Measurements from ENCODE around the gene NELL1. TPM values are rescaled to one million over a fixed set of nuclear protein-coding genes. Genes with fewer than 3 reads are reported as not detected.

NELL1 gene
- total RNA-seq, 1 donor from 2014 or later: not detected

DNA sequence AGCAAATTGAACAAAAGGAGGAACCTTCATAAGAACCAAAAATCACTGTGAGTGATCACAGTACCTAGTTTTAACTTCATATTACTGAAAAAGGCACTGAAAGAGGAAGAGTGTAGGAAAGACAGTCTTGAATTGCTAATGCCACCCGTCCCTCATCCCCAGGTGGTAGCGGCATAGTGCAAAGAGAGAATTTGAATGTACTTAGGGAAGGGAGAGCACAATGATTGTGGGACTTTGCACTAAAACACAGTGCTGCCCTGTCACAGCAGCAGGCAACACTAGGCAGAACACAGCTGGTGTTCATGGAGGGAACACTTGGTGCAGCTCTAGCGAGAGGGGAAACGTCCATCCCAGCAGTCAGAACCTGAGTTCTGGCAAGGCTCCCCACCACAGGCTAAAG is 807.2 kb downstream of the NELL1 start:
- TF ChIP-seq CTCF (IDR thresholded peaks at IDR 0.05) (no peak), EZH2 (IDR thresholded peaks at IDR 0.05) (no peak), EZH2phosphoT487 (IDR thresholded peaks at IDR 0.05) (no peak)
- H3K9me3 Mint-ChIP-seq: no peaks in the 10 kb centered on the region
- no peak overlapping the region for H3K4me3 Mint-ChIP-seq
- no peaks in the 10 kb centered on the region for H3K27me3 ChIP-seq
- H3K27ac Mint-ChIP-seq: no peak overlapping the region
- no peak overlapping the region for H3K4me3 ChIP-seq
- H3K27me3 Mint-ChIP-seq (ENCODE audit: insufficient read depth, low read depth): peaks cover 2% of the 10 kb centered on the region
- H3F3A ChIP-seq (ENCODE audit: low read depth): no peaks in the 10 kb centered on the region
- no peaks in the 10 kb centered on the region for H3K36me3 Mint-ChIP-seq
- peaks cover 14% of the 10 kb centered on the region for H3K4me1 Mint-ChIP-seq
- H2AFZ ChIP-seq (replicated peaks): no peak overlapping the region
- H4K20me1 ChIP-seq (ENCODE audit: low read depth): no peaks in the 10 kb centered on the region
- H3K4me1 ChIP-seq: no peaks in the 10 kb centered on the region
- DNase-seq (ENCODE audit: low spot score): no peak
- no peaks in the 10 kb centered on the region for H3K79me2 ChIP-seq (ENCODE audit: low read depth)
- no peaks in the 10 kb centered on the region for H3K9me3 ChIP-seq (ENCODE audit: low read depth)
- H3K27ac ChIP-seq: no peak overlapping the region
- no peaks in the 10 kb centered on the region for H3K36me3 ChIP-seq
- no peak overlapping the region for H3K9ac ChIP-seq
- H3K4me2 ChIP-seq: no peak overlapping the region

DNA sequence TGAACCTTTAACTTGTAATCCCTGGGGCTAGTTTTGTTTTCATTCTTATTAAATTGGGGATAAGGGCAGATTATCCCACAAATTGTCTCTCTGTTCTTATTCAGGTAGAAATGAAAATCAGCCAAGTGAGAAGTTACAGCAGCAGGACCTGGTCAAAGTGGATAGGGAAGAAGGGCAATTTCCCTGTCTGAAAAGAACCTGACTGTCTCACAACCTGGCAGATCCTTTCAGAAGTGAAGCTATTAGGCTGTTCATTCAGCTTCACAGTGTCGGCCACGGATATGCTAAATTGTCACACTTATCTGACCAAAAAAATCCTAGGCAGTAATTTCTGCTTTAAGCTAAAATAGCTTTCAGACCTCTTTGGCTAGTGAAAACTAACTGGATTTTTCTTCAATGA is 810.9 kb downstream of the NELL1 start:
- Histone ChIP-seq H3K27ac (no peak overlapping the region), H3F3A (ENCODE audit: low read depth) (no peaks in the 10 kb centered on the region), H3K27me3 (no peaks in the 10 kb centered on the region), H3K4me2 (no peak overlapping the region), H3K36me3 (no peaks in the 10 kb centered on the region), H4K20me1 (ENCODE audit: low read depth) (no peaks in the 10 kb centered on the region), H3K4me3 (no peak overlapping the region), H3K9ac (no peak overlapping the region), H3K79me2 (ENCODE audit: low read depth) (no peaks in the 10 kb centered on the region), H3K4me1 (no peaks in the 10 kb centered on the region), H3K9me3 (ENCODE audit: low read depth) (no peaks in the 10 kb centered on the region), H2AFZ (replicated peaks) (no peak overlapping the region)
- no peaks in the 10 kb centered on the region for H3K36me3 Mint-ChIP-seq
- H3K27me3 Mint-ChIP-seq (ENCODE audit: insufficient read depth, low read depth): peaks cover 3% of the 10 kb centered on the region
- DNase-seq (ENCODE audit: low spot score): no peak
- H3K4me1 Mint-ChIP-seq: peaks cover 11% of the 10 kb centered on the region
- TF ChIP-seq CTCF (IDR thresholded peaks at IDR 0.05) (no peak), EZH2 (IDR thresholded peaks at IDR 0.05) (no peak), EZH2phosphoT487 (IDR thresholded peaks at IDR 0.05) (no peak)
- H3K27ac Mint-ChIP-seq: no peak overlapping the region
- H3K4me3 Mint-ChIP-seq: no peak overlapping the region
- H3K9me3 Mint-ChIP-seq: no peaks in the 10 kb centered on the region

GRCh38 chr11:21481255-21481654 is 811.9 kb downstream of the NELL1 start:
- Mint-ChIP-seq H3K4me3 (no peak overlapping the region), H3K27me3 (ENCODE audit: insufficient read depth, low read depth) (peaks cover 4% of the 10 kb centered on the region), H3K27ac (no peak overlapping the region), H3K9me3 (no peaks in the 10 kb centered on the region), H3K4me1 (peaks cover 11% of the 10 kb centered on the region), H3K36me3 (no peaks in the 10 kb centered on the region)
- TF ChIP-seq CTCF (IDR thresholded peaks at IDR 0.05): no peak
- Histone ChIP-seq H3K9ac (no peak overlapping the region), H3K4me2 (no peak overlapping the region), H3K27me3 (no peaks in the 10 kb centered on the region), H2AFZ (replicated peaks) (no peak overlapping the region), H3K79me2 (ENCODE audit: low read depth) (no peaks in the 10 kb centered on the region), H4K20me1 (ENCODE audit: low read depth) (no peaks in the 10 kb centered on the region), H3K4me3 (no peak overlapping the region), H3K36me3 (no peaks in the 10 kb centered on the region), H3K9me3 (ENCODE audit: low read depth) (no peaks in the 10 kb centered on the region), H3K4me1 (no peaks in the 10 kb centered on the region), H3F3A (ENCODE audit: low read depth) (no peaks in the 10 kb centered on the region), H3K27ac (no peak overlapping the region)
- no peak for DNase-seq (ENCODE audit: low spot score)

DNA sequence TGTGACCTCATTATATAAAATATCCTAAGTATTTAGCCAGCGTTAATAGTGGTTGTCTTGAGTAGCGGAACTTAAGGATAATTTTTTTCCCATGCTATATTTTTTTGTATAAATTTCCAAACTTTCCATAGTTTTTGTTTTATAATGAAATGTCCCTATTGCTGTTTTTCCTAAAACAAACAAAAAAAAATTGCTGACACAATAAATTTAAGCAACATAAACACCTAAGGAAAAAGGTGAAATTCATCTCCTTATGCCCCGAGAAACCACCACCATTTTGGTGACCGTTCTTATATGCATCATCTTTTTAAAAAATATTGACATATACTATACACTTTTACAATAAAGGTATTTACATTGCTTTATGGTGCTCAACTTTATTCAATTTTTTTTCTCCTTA is 814.7 kb downstream of the NELL1 start:
- no peaks in the 10 kb centered on the region for H3K4me1 ChIP-seq
- no peak overlapping the region for H3K4me3 ChIP-seq
- Mint-ChIP-seq H3K9me3 (no peaks in the 10 kb centered on the region), H3K27ac (no peak overlapping the region), H3K4me1 (peaks cover 8% of the 10 kb centered on the region), H3K27me3 (ENCODE audit: insufficient read depth, low read depth) (peaks cover 4% of the 10 kb centered on the region), H3K4me3 (no peak overlapping the region), H3K36me3 (no peaks in the 10 kb centered on the region)
- H2AFZ ChIP-seq (replicated peaks): no peak overlapping the region
- H3K9me3 ChIP-seq (ENCODE audit: low read depth): no peaks in the 10 kb centered on the region
- H3K27ac ChIP-seq: no peak overlapping the region
- H3K4me2 ChIP-seq: no peak overlapping the region
- no peaks in the 10 kb centered on the region for H3K27me3 ChIP-seq
- H3K36me3 ChIP-seq: no peaks in the 10 kb centered on the region
- no peak overlapping the region for H3K9ac ChIP-seq
- H4K20me1 ChIP-seq (ENCODE audit: low read depth): no peaks in the 10 kb centered on the region
- H3K79me2 ChIP-seq (ENCODE audit: low read depth): no peaks in the 10 kb centered on the region
- no peak for TF ChIP-seq EZH2 (IDR thresholded peaks at IDR 0.05)
- no peak for TF ChIP-seq CTCF (IDR thresholded peaks at IDR 0.05)
- no peak for TF ChIP-seq EZH2phosphoT487 (IDR thresholded peaks at IDR 0.05)
- H3F3A ChIP-seq (ENCODE audit: low read depth): no peaks in the 10 kb centered on the region
- no peak for DNase-seq (ENCODE audit: low spot score)

Measured in neural progenitor cell (in vitro differentiated cells).